K562 (cell line): ENCODE data around the gene SCMH1. TPM values are rescaled to one million over a fixed set of nuclear protein-coding genes. Genes with fewer than 3 reads are reported as not detected.

ENCODE experiments used
- CBX3 ChIP-seq, 2 experiments: IDR thresholded peaks; 1 replicate in 1 of 2; 2 replicates in 1 of 2; pipeline ENCODE4 v1.6.1; 2012; ENCODE audit warnings: inconsistent platforms in 2 of 2, low read length in 2 of 2, borderline replicate concordance in 1 of 2, control low read depth in 1 of 2
- EP300 ChIP-seq: IDR thresholded peaks from 2 replicates; pipeline ENCODE4 v1.6.1; 2012; ENCODE audit warnings: low read length, improper control_type of control experiment
- HMG20B ChIP-seq: fragments of 250-450 bp; sonication (Bioruptor Pico); IDR thresholded peaks from 2 replicates; pipeline ENCODE4 v1.5.0; 2021; ENCODE audit warnings: mild to moderate bottlenecking
- JUN ChIP-seq, 2 experiments: sonication (generic) in 1 of 2; formaldehyde crosslinking in 1 of 2; IDR thresholded peaks; 2 replicates each; pipeline versions ENCODE4 v1.6.1 to v1.8.0; 2012 to 2022; ENCODE audit warnings: borderline replicate concordance in 2 of 2, mild to moderate bottlenecking in 2 of 2, improper control_type of control experiment in 1 of 2, low read depth in 1 of 2, low read length in 1 of 2, missing genetic modification reagents in 1 of 2
- KAT2B ChIP-seq: IDR thresholded peaks from one replicate; pipeline ENCODE4 v1.6.1; 2012; ENCODE audit warnings: low read depth, mild to moderate bottlenecking, control low read depth, inconsistent platforms, low read length, moderate library complexity
- KAT7 ChIP-seq: sonication (generic); formaldehyde crosslinking; IDR thresholded peaks from 2 replicates; pipeline ENCODE4 v1.8.0; 2022; ENCODE audit warnings: missing genetic modification reagents, mild to moderate bottlenecking, borderline replicate concordance
- MXI1 ChIP-seq: IDR thresholded peaks from 2 replicates; pipeline ENCODE4 v1.6.1; 2011; ENCODE audit warnings: low read depth, mild to moderate bottlenecking, improper control_type of control experiment, low read length
- NFYB ChIP-seq: IDR thresholded peaks from 2 replicates; pipeline ENCODE4 v1.6.1; 2011; ENCODE audit warnings: mild to moderate bottlenecking, moderate library complexity; ENCODE audit not compliant: insufficient read length; ENCODE audit errors: extremely low read depth
- NONO ChIP-seq, 2 experiments: fragments of 200-400 bp in 1 of 2; fragments of 450-650 bp in 1 of 2; formaldehyde crosslinking in 1 of 2; IDR thresholded peaks; 2 replicates each; pipeline ENCODE4 v1.6.1; 2017; ENCODE audit warnings: low read depth in 2 of 2, mild to moderate bottlenecking in 2 of 2, moderate library complexity in 2 of 2, low read length in 1 of 2
- NR2F6 ChIP-seq: fragments of 450-650 bp; formaldehyde crosslinking; IDR thresholded peaks from 2 replicates; pipeline ENCODE4 v1.4.0; 2020; ENCODE audit warnings: mild to moderate bottlenecking
- PHF8 ChIP-seq: fragments of 200-600 bp; sonication (generic); IDR thresholded peaks from 2 replicates; pipeline ENCODE4 v1.6.1; 2012; ENCODE audit warnings: mixed run types, mild to moderate bottlenecking, inconsistent platforms, low read length, moderate library complexity, borderline replicate concordance
- RBM25 ChIP-seq: fragments of 200-400 bp; formaldehyde crosslinking; IDR thresholded peaks from 2 replicates; pipeline ENCODE4 v1.6.1; 2018; ENCODE audit warnings: low read length, low read depth, moderate library complexity; ENCODE audit not compliant: severe bottlenecking
- SIN3B ChIP-seq: fragments of 450-650 bp; IDR thresholded peaks from 2 replicates; pipeline ENCODE4 v1.6.1; 2017; ENCODE audit warnings: low read depth, mild to moderate bottlenecking, moderate library complexity
- TAF7 ChIP-seq: fragments of 450-650 bp; IDR thresholded peaks from 2 replicates; pipeline ENCODE4 v1.6.1; 2016; ENCODE audit warnings: missing genetic modification characterization, missing compliant biosample characterization
- TBP ChIP-seq: optimal IDR thresholded peaks from 2 replicates; pipeline ENCODE3; 2011; ENCODE audit warnings: low read depth, low read length, improper control_type of control experiment
- ZKSCAN8 ChIP-seq: fragments of 200-800 bp; sonication (Bioruptor generic); IDR thresholded peaks from 2 replicates; pipeline ENCODE4 v1.6.1; 2016; ENCODE audit warnings: missing genetic modification characterization, missing compliant biosample characterization
- ZNF644 ChIP-seq: fragments of 200-800 bp; sonication (Bioruptor generic); IDR thresholded peaks from 2 replicates; pipeline ENCODE4 v1.6.1; 2016; ENCODE audit warnings: low read depth, missing genetic modification characterization, missing compliant biosample characterization
- ZNF655 ChIP-seq: fragments of 250-450 bp; sonication (Bioruptor Pico); IDR thresholded peaks from 2 replicates; pipeline ENCODE4 v1.5.0; 2021
- ZNF764 ChIP-seq: fragments of 250-450 bp; sonication (Bioruptor Pico); IDR thresholded peaks from 2 replicates; pipeline ENCODE4 v1.4.0; 2020; ENCODE audit warnings: low read depth, mild to moderate bottlenecking, moderate library complexity
- polyA plus RNA-seq, 8 experiments: library from polyadenylated mRNA; depleted of rRNA in 4 of 8; stranded (reverse) in 5 of 8; unstranded in 3 of 8; fragments of >200 nt; fragmentation: Nextera tagmentation in 2 of 8; fragmentation: Illumina TruSeq in 1 of 8; extraction: Ambion mirVana in 2 of 8; extraction: Trizol in 1 of 8; gene quantifications; 2 replicates each; pipeline versions ENCODE4 v1.2.1 to v1.2.3, GENCODE V29; 2011 to 2014; ENCODE audit warnings: inconsistent platforms in 1 of 8, missing spikeins in 1 of 8
- total RNA-seq, 7 experiments: library from RNA; depleted of rRNA in 6 of 7; stranded (reverse); fragments of >200 nt in 6 of 7; fragmentation: Illumina TruSeq in 2 of 7; extraction: Trizol in 2 of 7; gene quantifications; 2 replicates each; pipeline versions ENCODE4 v1.2.1 to v1.2.3, GENCODE V29; 2011 to 2021; ENCODE audit warnings: low replicate concordance in 1 of 7
- TF ChIP-seq, protein P1 (sequence below), 2 experiments: IDR thresholded peaks; 2 replicates each; pipeline ENCODE4 v1.6.1; 2011; ENCODE audit warnings: borderline replicate concordance in 1 of 2, control low read depth in 1 of 2, low read depth in 1 of 2, low read length in 1 of 2, mild to moderate bottlenecking in 1 of 2, mixed read lengths in 1 of 2, moderate library complexity in 1 of 2; ENCODE audit not compliant: insufficient read depth in 1 of 2, insufficient read length in 1 of 2, poor library complexity in 1 of 2, severe bottlenecking in 1 of 2; ENCODE audit errors: extremely low read depth in 1 of 2
- TF ChIP-seq, protein P2 (sequence below): fragments of 150-350 bp; conservative IDR thresholded peaks from 2 replicates; pipeline ENCODE4 v1.6.1; 2014; ENCODE audit warnings: low read length

The SCMH1 gene
- total and polyA plus RNA-seq, 9 of the 15 experiments (the other 6 are each of a cell fraction or from before 2014, with no cell fraction given) = 8.5 to 37.0 (median 26.8) TPM

DNA sequence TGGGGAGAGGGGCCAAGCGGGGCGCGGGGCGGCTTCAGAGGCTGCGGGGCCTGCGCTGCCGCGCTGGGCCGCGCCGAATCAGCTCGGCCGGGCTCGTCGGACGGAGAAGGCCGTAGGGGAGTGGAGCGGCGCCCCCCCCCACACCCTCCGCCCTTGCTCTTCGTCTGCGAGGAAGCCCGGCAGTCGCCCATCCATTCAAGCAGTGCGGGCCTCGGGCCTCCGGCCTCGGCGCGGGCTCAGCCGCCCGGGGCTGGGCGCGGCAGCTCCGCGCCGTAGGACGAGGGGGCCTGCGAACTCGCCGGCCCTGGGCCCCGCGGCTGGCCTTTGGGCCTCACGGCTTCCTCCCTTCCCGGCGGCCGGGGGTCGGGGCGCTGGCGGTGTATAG, 262.0 kb downstream of the SCMH1 start (continued):
- peak; percentile 72; the same call in 1 of the 2 replicates for TF ChIP-seq PHF8
- TF ChIP-seq TAF7 (tag) = no peak
- TF ChIP-seq ZNF655 (CRISPR knock-in tag) = no peak
- no peak for TF ChIP-seq ZKSCAN8
- TF ChIP-seq HMG20B (CRISPR knock-in tag) = no peak
- TF ChIP-seq KAT2B = no peak
- TF ChIP-seq ZNF764 = no peak
- TF ChIP-seq EP300 = no peak
- TF ChIP-seq TBP = no peak
- TF ChIP-seq, protein P1, sequence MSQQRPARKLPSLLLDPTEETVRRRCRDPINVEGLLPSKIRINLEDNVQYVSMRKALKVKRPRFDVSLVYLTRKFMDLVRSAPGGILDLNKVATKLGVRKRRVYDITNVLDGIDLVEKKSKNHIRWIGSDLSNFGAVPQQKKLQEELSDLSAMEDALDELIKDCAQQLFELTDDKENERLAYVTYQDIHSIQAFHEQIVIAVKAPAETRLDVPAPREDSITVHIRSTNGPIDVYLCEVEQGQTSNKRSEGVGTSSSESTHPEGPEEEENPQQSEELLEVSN (IDR thresholded peaks at IDR 0.05; ENCODE audit: borderline replicate concordance in 1 of 2, extremely low read depth in 1 of 2, insufficient read depth in 1 of 2, insufficient read length in 1 of 2, low read depth in 1 of 2, low read length in 1 of 2, poor library complexity in 1 of 2, severe bottlenecking in 1 of 2) = peak in 1 of 2 experiments; percentile 10
- no peak for TF ChIP-seq RBM25
- TF ChIP-seq MXI1 = no peak
- no peak for TF ChIP-seq NFYB
- peak; percentile 60 to 74 for TF ChIP-seq NONO (IDR thresholded peaks at IDR 0.05; ENCODE audit: low read depth in 2 of 2, low read length in 1 of 2)
- peak; percentile 28 for TF ChIP-seq SIN3B
- no peak for TF ChIP-seq JUN (IDR thresholded peaks at IDR 0.05; ENCODE audit: borderline replicate concordance, low read depth, low read length)
- TF ChIP-seq JUN (CRISPR knock-in tag; IDR thresholded peaks at IDR 0.05; ENCODE audit: borderline replicate concordance) = no peak; the same call in 1 of the 2 replicates
- TF ChIP-seq, protein P2, sequence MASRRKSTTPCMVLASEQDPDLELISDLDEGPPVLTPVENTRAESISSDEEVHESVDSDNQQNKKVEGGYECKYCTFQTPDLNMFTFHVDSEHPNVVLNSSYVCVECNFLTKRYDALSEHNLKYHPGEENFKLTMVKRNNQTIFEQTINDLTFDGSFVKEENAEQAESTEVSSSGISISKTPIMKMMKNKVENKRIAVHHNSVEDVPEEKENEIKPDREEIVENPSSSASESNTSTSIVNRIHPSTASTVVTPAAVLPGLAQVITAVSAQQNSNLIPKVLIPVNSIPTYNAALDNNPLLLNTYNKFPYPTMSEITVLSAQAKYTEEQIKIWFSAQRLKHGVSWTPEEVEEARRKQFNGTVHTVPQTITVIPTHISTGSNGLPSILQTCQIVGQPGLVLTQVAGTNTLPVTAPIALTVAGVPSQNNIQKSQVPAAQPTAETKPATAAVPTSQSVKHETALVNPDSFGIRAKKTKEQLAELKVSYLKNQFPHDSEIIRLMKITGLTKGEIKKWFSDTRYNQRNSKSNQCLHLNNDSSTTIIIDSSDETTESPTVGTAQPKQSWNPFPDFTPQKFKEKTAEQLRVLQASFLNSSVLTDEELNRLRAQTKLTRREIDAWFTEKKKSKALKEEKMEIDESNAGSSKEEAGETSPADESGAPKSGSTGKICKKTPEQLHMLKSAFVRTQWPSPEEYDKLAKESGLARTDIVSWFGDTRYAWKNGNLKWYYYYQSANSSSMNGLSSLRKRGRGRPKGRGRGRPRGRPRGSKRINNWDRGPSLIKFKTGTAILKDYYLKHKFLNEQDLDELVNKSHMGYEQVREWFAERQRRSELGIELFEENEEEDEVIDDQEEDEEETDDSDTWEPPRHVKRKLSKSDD = no peak
- TF ChIP-seq NR2F6 (CRISPR knock-in tag) = no peak
- TF ChIP-seq CBX3 (IDR thresholded peaks at IDR 0.05; ENCODE audit: borderline replicate concordance in 1 of 2, low read length in 2 of 2) = no peak
- peak; percentile 69; the same call in 1 of the 2 replicates for TF ChIP-seq ZNF644 (tag)
- TF ChIP-seq KAT7 (CRISPR knock-in tag) = 0 out of 2 replicates have a peak, but pooled peaks have one; percentile 80
